Right atrium auricular region (tissue), 2 donors: ENCODE measurements around the gene HOXD13. TPM values are rescaled to one million over a fixed set of nuclear protein-coding genes. Genes with fewer than 3 reads are reported as not detected.

Experiments used
- DNase-seq: peaks from one replicate; pipeline ENCODE4 v3.0.0-alpha.2; 2019; ENCODE audit warnings: low spot score
- H3K27ac ChIP-seq, 2 donors: fragments of 200-600 bp; sonication (generic); 1 replicate in 1 of 2; 2 replicates in 1 of 2; pipeline ENCODE4 v1.5.1; 2016 to 2019
- H3K27me3 ChIP-seq, 2 donors: fragments of 200-600 bp; sonication (generic); one replicate each; pipeline versions ENCODE4 v1.5.1 to v1.6.0; 2017 to 2019
- H3K36me3 ChIP-seq: fragments of 200-600 bp; sonication (generic); one replicate; pipeline ENCODE4 v1.5.1; 2016
- H3K4me1 ChIP-seq, 2 donors: fragments of 200-600 bp; sonication (generic); one replicate each; pipeline versions ENCODE4 v1.5.1 to v1.6.0; 2017 to 2019
- H3K4me3 ChIP-seq, 2 donors: fragments of 200-600 bp; sonication (generic); 1 replicate in 1 of 2; 2 replicates in 1 of 2; pipeline ENCODE4 v1.5.1; 2017 to 2019; ENCODE audit warnings: mild to moderate bottlenecking in 1 of 2, moderate library complexity in 1 of 2
- H3K9me3 ChIP-seq, 2 donors: fragments of 200-600 bp; sonication (generic); one replicate each; pipeline ENCODE4 v1.5.1; 2019
- CTCF ChIP-seq, 2 donors: fragments of 200-600 bp; sonication (generic); IDR thresholded peaks; one replicate each; pipeline ENCODE4 v1.5.1; 2019; ENCODE audit warnings: antibody characterized with exemption in 2 of 2
- total RNA-seq, 2 donors: library from RNA; depleted of rRNA; stranded (reverse); fragments of >200 nt; gene quantifications; one replicate each; pipeline ENCODE4 v1.1.0, GENCODE V29; 2016

HOXD13 gene
- total RNA-seq, 2 donors from 2014 or later: not detected

- Histone ChIP-seq H3K36me3 (no peaks in the 10 kb centered on the region), H3K27ac (no peak overlapping the region), H3K4me3 (peak overlapping the region; percentile 29 to 52), H3K27me3 (peaks cover 58 to 77% of the 10 kb centered on the region in 2 donors), H3K9me3 (peaks cover 0 to 3% of the 10 kb centered on the region in 2 donors), H3K4me1 (peaks cover 0 to 22% of the 10 kb centered on the region in 2 donors)
- DNase-seq: no peak
- TF ChIP-seq CTCF (IDR thresholded peaks at IDR 0.05): no peak
These were observed 31.0 kb downstream of the HOXD13 start for GRCh38 chr2:176123411-176124109.

GRCh38 chr2:176124110-176124946 lies 31.8 kb downstream of the HOXD13 start:
- peaks cover 55 to 77% of the 10 kb centered on the region in 2 donors for H3K27me3 ChIP-seq
- no peak for TF ChIP-seq CTCF (IDR thresholded peaks at IDR 0.05)
- DNase-seq: no peak
- no peaks in the 10 kb centered on the region for H3K9me3 ChIP-seq
- H3K27ac ChIP-seq: no peak overlapping the region
- no peaks in the 10 kb centered on the region for H3K36me3 ChIP-seq
- H3K4me1 ChIP-seq: peaks cover 0 to 30% of the 10 kb centered on the region in 2 donors
- no peak overlapping the region for H3K4me3 ChIP-seq

- Histone ChIP-seq H3K27ac (no peak overlapping the region), H3K4me3 (no peak overlapping the region), H3K27me3 (peaks cover 49 to 73% of the 10 kb centered on the region in 2 donors), H3K4me1 (peaks cover 0 to 36% of the 10 kb centered on the region in 2 donors), H3K9me3 (no peaks in the 10 kb centered on the region), H3K36me3 (no peaks in the 10 kb centered on the region)
- DNase-seq: no peak
- no peak for TF ChIP-seq CTCF (IDR thresholded peaks at IDR 0.05)
These were observed 32.6 kb downstream of the HOXD13 start for GRCh38 chr2:176124947-176125771.

GRCh38 chr2:176125772-176126054 lies 33.2 kb downstream of the HOXD13 start:
- Histone ChIP-seq H3K27me3 (peaks cover 44 to 72% of the 10 kb centered on the region in 2 donors), H3K4me3 (no peak overlapping the region), H3K27ac (no peak overlapping the region), H3K9me3 (no peaks in the 10 kb centered on the region), H3K36me3 (no peaks in the 10 kb centered on the region), H3K4me1 (peaks cover 0 to 41% of the 10 kb centered on the region in 2 donors)
- no peak for DNase-seq
- TF ChIP-seq CTCF (IDR thresholded peaks at IDR 0.05): no peak

GRCh38 chr2:176126929-176127773 lies 34.6 kb downstream of the HOXD13 start:
- no peaks in the 10 kb centered on the region for H3K36me3 ChIP-seq
- no peak overlapping the region for H3K4me3 ChIP-seq
- DNase-seq: peak; percentile 73
- no peaks in the 10 kb centered on the region for H3K9me3 ChIP-seq
- H3K27me3 ChIP-seq: peaks cover 51 to 70% of the 10 kb centered on the region in 2 donors
- no peak overlapping the region for H3K27ac ChIP-seq
- peak; percentile 93 to 95 for TF ChIP-seq CTCF (IDR thresholded peaks at IDR 0.05)
- H3K4me1 ChIP-seq: peaks cover 0 to 36% of the 10 kb centered on the region in 2 donors
